Esophagus squamous epithelium (tissue), 5 donors: Measurements from ENCODE around the gene SPSB4. TPM values are rescaled to one million over a fixed set of nuclear protein-coding genes. Genes with fewer than 3 reads are reported as not detected.
A peak's percentile ranks its signal among the peaks of the same experiment; 100 is the strongest.

Source experiments
- DNase-seq: peaks from one replicate; lab custom pipeline; 2025; lab: John Stamatoyannopoulos, UW
- H3K27ac ChIP-seq, 4 donors: fragments of 200-600 bp; sonication (generic); one replicate each; pipeline ENCODE4 v1.5.1; 2016 to 2019; ENCODE audit warnings: mild to moderate bottlenecking in 1 of 4
- H3K27me3 ChIP-seq, 4 donors: fragments of 200-600 bp; sonication (generic); 1 replicate in 3 of 4; 2 replicates in 1 of 4; pipeline versions ENCODE4 v1.5.1 to v1.6.0; 2017 to 2021; ENCODE audit warnings: antibody characterized with exemption in 1 of 4
- H3K36me3 ChIP-seq, 3 donors: fragments of 200-600 bp; sonication (generic); one replicate each; pipeline ENCODE4 v1.5.1; 2016 to 2019
- H3K4me1 ChIP-seq, 3 donors: fragments of 200-600 bp; sonication (generic); one replicate each; pipeline ENCODE4 v1.5.1; 2017 to 2019
- H3K4me3 ChIP-seq, 4 donors: fragments of 200-600 bp; sonication (generic); 1 replicate in 3 of 4; 2 replicates in 1 of 4; pipeline ENCODE4 v1.5.1; 2016 to 2019; ENCODE audit warnings: mild to moderate bottlenecking in 2 of 4, moderate library complexity in 1 of 4
- H3K9me3 ChIP-seq, 3 donors: fragments of 200-600 bp; sonication (generic); one replicate each; pipeline ENCODE4 v1.5.1; 2016 to 2019
- POLR2A ChIP-seq, 4 donors: fragments of 450-650 bp; IDR thresholded peaks; one replicate each; pipeline ENCODE4 v1.6.1; 2017; ENCODE audit warnings: antibody characterized with exemption in 4 of 4, mild to moderate bottlenecking in 4 of 4, moderate library complexity in 3 of 4
- WGBS, 2 donors: methylation state at CpG; one replicate each; pipeline ENCODE4 v1.1.5; 2018; 5-methylcytosine and 5-hydroxymethylcytosine counted together
- intact Hi-C: fragments of 100-400 bp; cut with DNase I; formaldehyde crosslinking; loops from one replicate; pipeline ENCODE4 v1.15.0; 2022
- total RNA-seq, 4 donors: library from RNA; depleted of rRNA; stranded (reverse); fragments of >200 nt; gene quantifications; one replicate each; pipeline ENCODE4 v1.1.0, GENCODE V29; 2016
- TF ChIP-seq, protein P1 (sequence below), 6 experiments: fragments of 450-650 bp in 4 of 6; fragments of 200-600 bp in 2 of 6; sonication (generic) in 2 of 6; IDR thresholded peaks; one replicate each; pipeline ENCODE4 v1.5.1; 2016 to 2019; ENCODE audit warnings: antibody characterized with exemption in 6 of 6, mild to moderate bottlenecking in 4 of 6, moderate library complexity in 4 of 6
- donor health status: DM: yes; HTN: yes; CAD: no.

SPSB4 gene
- total RNA-seq, 4 donors from 2014 or later, result not detected

DNA sequence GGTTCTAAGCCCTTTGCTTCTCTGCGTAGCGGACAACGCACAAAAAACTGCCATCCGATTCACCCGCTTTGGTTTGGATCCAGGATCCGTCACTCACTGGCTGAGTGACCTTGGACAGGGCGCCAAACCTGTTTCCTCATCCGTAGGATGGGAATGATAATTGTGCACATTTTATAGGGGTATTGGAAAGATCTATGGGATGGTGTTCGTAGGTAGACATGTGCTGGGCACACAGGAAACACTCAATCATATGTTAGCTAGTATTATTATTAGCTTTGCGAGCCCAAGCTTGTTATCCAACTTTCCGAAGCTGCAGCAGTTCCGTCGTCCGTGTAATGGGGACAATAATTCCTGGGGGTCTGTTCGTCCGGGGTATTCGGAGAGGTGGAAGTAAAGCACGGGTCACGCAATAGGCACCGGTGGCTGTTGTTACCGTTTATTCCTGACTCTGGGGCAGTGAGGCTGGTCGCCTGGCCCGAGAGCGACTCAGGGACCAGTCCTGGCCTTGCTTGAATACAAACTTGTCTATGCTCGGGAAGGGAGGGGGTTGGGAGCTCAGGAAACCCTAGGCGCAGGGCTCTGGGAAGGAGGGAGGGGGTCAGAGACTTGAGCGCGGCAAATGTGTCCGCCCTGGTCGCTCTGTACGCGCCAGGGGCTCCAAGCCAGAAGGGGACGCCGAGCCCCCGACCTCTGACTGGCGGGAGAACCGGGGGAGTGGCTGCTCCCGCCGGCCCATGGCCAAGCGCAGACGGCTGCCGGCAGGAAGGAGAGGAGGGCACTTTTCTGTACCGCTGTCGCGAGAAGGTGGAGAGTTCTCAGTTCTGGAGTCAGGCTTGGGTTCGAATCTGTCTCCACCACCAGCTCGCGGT lies 1.3 kb downstream of the SPSB4 start:
- Histone ChIP-seq H3K9me3 (no peaks in the 10 kb centered on the region), H3K4me1 (peaks cover 13 to 27% (median 18%) of the 10 kb centered on the region in 3 donors), H3K36me3 (no peaks in the 10 kb centered on the region), H3K27me3 (peaks cover 12 to 100% (median 16%) of the 10 kb centered on the region in 4 donors), H3K27ac (no peak overlapping the region), H3K4me3 (peak overlapping the region in 3 of 4 donors; percentile 36 to 65 (median 47))
- intact Hi-C loops, result no loop called here
- DNase-seq, result no peak
- TF ChIP-seq POLR2A (IDR thresholded peaks at IDR 0.05), result no peak
- TF ChIP-seq, protein P1, sequence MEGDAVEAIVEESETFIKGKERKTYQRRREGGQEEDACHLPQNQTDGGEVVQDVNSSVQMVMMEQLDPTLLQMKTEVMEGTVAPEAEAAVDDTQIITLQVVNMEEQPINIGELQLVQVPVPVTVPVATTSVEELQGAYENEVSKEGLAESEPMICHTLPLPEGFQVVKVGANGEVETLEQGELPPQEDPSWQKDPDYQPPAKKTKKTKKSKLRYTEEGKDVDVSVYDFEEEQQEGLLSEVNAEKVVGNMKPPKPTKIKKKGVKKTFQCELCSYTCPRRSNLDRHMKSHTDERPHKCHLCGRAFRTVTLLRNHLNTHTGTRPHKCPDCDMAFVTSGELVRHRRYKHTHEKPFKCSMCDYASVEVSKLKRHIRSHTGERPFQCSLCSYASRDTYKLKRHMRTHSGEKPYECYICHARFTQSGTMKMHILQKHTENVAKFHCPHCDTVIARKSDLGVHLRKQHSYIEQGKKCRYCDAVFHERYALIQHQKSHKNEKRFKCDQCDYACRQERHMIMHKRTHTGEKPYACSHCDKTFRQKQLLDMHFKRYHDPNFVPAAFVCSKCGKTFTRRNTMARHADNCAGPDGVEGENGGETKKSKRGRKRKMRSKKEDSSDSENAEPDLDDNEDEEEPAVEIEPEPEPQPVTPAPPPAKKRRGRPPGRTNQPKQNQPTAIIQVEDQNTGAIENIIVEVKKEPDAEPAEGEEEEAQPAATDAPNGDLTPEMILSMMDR (IDR thresholded peaks at IDR 0.05), result no peak
- WGBS, 2 donors, result 2 to 8% methylated on average over 22 to 23 of the region's 48 CpGs

DNA sequence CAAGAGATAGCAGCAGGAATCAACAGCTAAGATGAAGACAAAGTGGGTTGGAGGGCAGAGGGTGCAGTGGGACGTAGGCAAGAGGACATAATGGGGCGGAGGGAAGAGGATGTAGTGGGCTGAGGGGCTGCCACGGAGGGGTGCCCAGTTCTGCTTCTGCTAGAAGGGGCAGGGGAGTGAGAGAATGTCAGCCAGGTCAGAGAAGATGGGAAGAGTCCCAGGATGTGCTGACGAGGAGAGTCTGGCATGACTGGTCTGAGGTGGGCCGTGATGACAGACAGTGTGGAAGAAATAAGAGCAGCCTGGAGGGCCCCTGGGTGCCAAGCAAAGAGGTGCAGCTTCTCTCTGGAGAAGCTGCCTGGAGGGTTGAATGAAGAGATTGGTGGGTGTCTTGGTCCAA lies 4.0 kb downstream of the SPSB4 start:
- whole genome bisulfite sequencing, 2 donors, result 79 to 81% methylated on average over 5 of the region's 5 CpGs

DNA sequence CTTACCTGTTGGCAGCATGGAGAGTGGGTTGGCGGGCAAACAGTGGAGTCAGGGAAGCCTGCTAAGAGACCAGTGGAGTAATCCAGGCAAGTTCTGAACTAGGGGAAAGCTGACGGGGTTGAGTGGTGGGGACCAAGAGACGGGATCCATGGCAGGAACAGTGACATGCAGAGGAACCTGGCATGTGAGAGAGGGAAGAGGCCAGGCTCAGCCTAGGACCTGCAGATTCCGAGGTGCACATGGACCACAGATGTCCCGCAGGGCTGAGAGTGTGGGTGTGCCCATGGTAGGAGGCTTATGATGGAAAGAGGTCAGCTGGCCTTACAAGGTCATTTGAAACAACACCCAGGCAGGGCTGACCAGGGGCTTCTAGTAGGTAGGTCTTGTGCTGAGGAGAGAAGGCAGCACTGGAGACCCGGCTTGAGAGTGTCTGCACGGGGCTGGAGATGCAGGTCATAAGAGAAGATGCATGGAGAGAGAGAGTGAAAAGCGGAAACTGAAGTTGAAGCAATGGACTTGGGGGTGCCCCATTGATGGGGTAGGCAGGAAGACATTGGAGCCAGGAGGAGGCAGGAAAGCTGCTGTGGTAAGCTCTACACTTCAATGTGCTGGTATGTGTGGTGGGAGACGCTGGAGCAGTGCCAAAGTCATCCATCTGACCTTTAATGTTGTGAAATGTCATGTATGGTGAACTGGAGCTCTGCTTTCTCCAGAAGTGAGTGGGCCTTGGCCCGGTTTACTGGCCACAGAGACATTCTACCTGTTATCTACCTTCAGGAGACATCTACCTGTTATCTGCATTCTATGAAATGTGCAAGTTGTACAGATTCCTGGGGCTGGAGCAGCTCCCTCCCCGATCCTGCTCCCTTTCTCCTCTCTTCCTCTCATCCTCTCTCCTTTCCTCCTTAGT lies 4.6 kb downstream of the SPSB4 start:
- TF ChIP-seq POLR2A (IDR thresholded peaks at IDR 0.05), result no peak
- TF ChIP-seq, protein P1 (IDR thresholded peaks at IDR 0.05), result no peak
- no peak for DNase-seq
- Histone ChIP-seq H3K27me3 (peaks cover 9 to 79% (median 13%) of the 10 kb centered on the region in 4 donors), H3K4me1 (peaks cover 13 to 23% (median 16%) of the 10 kb centered on the region in 3 donors), H3K9me3 (no peaks in the 10 kb centered on the region), H3K4me3 (no peak overlapping the region), H3K27ac (no peak overlapping the region), H3K36me3 (no peaks in the 10 kb centered on the region)
- WGBS, 2 donors, result 77 to 88% methylated on average over 11 of the region's 11 CpGs
- intact Hi-C loops, result no loop called here

More for the DNA sequence above, 4.0 kb downstream of the SPSB4 start:
- Histone ChIP-seq H3K9me3 (no peaks in the 10 kb centered on the region), H3K36me3 (no peaks in the 10 kb centered on the region), H3K27ac (no peak overlapping the region), H3K4me3 (no peak overlapping the region), H3K4me1 (peaks cover 13 to 27% (median 18%) of the 10 kb centered on the region in 3 donors), H3K27me3 (peaks cover 12 to 85% (median 16%) of the 10 kb centered on the region in 4 donors)
- TF ChIP-seq, protein P1 (IDR thresholded peaks at IDR 0.05), result no peak
- no peak for TF ChIP-seq POLR2A (IDR thresholded peaks at IDR 0.05)
- intact Hi-C loops, result no loop called here
- no peak for DNase-seq

DNA sequence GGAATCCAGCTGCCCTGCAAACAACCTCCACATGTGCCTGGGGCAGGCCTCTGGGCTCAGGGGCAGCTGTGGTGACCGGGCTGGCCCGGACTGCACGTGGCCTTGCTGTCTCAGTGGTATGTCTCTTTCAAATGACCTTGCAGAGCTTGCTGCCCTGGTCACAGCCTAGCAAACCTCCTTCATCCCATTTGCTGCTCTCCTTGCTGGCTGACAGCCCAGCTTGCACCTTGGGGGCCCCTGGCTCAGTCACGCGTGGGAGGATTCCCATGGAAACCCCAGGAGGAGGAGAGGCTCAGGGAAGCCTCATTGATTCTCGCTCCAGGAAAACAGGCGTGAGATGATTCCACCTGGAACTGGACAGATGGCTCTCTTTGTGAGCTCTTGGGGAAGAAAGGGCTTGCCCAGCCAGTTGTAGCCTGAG lies 5.6 kb downstream of the SPSB4 start:
- peaks cover 0 to 69% (median 11%) of the 10 kb centered on the region in 4 donors for H3K27me3 ChIP-seq
- peaks cover 6 to 13% (median 11%) of the 10 kb centered on the region in 3 donors for H3K4me1 ChIP-seq
- intact Hi-C loops, result no loop called here
- no peak for DNase-seq
- H3K27ac ChIP-seq, result no peak overlapping the region
- TF ChIP-seq, protein P1 (IDR thresholded peaks at IDR 0.05), result no peak
- no peak for TF ChIP-seq POLR2A (IDR thresholded peaks at IDR 0.05)
- WGBS, 2 donors, result 66 to 75% methylated on average over 4 of the region's 7 CpGs
- no peaks in the 10 kb centered on the region for H3K36me3 ChIP-seq
- H3K4me3 ChIP-seq, result no peak overlapping the region
- no peaks in the 10 kb centered on the region for H3K9me3 ChIP-seq
